Naive thymus-derived CD8-positive, alpha-beta T cell (primary cell): ENCODE measurements around the gene MTFP1. TPM values are rescaled to one million over a fixed set of nuclear protein-coding genes. Genes with fewer than 3 reads are reported as not detected.
"Not testable (repeated sequence)": the region's sequence is repeated elsewhere in the genome, so short reads cannot be mapped to it uniquely, and the experiment has no call there.

Experiments used
- ATAC-seq, 2 donors: fragments of 150-1000 bp; cut with Tn5 transposase in 1 of 2; sonication (Bioruptor Pico), chemical (Tn5 transposase) in 1 of 2; 1 replicate in 1 of 2; 2 replicates in 1 of 2; pipeline ENCODE4 v1.10.0; 2021; ENCODE audit warnings: mild to moderate bottlenecking in 2 of 2, moderate library complexity in 2 of 2
- POLR2A ChIA-PET: fragments of 350-600 bp; sonication (Branson Sonifier 250); formaldehyde crosslinking; loops from one replicate; lab custom pipeline; 2021; ENCODE audit warnings: antibody characterized with exemption; lab: Charles Lee
- DNase-seq, 10 donors: peaks; one replicate each; pipeline versions ENCODE4 v3.0.0 to v3.0.0-alpha.2; 2020 to 2022
- H3K27ac Mint-ChIP-seq, 10 donors: one replicate each; pipeline ENCODE4 v1.8.0; 2020 to 2022; ENCODE audit warnings: mild to moderate bottlenecking in 10 of 10, mixed read lengths in 10 of 10, moderate library complexity in 4 of 10, inconsistent platforms in 1 of 10
- H3K27me3 Mint-ChIP-seq, 5 donors: one replicate each; pipeline ENCODE4 v1.8.0; 2021 to 2022; ENCODE audit warnings: mixed read lengths in 5 of 5
- H3K36me3 Mint-ChIP-seq, 3 donors: one replicate each; pipeline ENCODE4 v1.8.0; 2020 to 2022; ENCODE audit warnings: mixed read lengths in 3 of 3, mild to moderate bottlenecking in 2 of 3, inconsistent platforms in 1 of 3
- H3K4me1 Mint-ChIP-seq, 4 donors: one replicate each; pipeline ENCODE4 v1.8.0; 2021 to 2022; ENCODE audit warnings: mixed read lengths in 4 of 4
- H3K4me3 Mint-ChIP-seq, 10 donors: one replicate each; pipeline ENCODE4 v1.8.0; 2020 to 2022; ENCODE audit warnings: mild to moderate bottlenecking in 10 of 10, mixed read lengths in 10 of 10, moderate library complexity in 6 of 10, inconsistent platforms in 1 of 10
- H3K9me3 Mint-ChIP-seq, 9 donors: one replicate each; pipeline ENCODE4 v1.8.0; 2020 to 2022; ENCODE audit warnings: mixed read lengths in 9 of 9, mild to moderate bottlenecking in 3 of 9, inconsistent platforms in 1 of 9, moderate library complexity in 1 of 9
- polyA plus RNA-seq, 3 donors: library from polyadenylated mRNA; unstranded; fragments of 300-500 nt; fragmentation: Illumina TruSeq; gene quantifications; one replicate each; pipeline ENCODE4 v1.2.3, GENCODE V29; 2021
- total RNA-seq, 8 experiments: library from RNA in 2 of 8; stranded (reverse) in 2 of 8; gene quantifications; one replicate each; pipeline ENCODE4 v1.2.3 and lab custom pipeline; 2021 to 2026

Gene MTFP1
- total and polyA plus RNA-seq, 5 experiments from 2014 or later = 15.8 to 53.5 (median 42.3) TPM

GRCh38 chr22:30441088-30441487 lies 15.5 kb downstream of the MTFP1 start:
- peak overlapping the region in 5 of 10 donors; percentile 2 to 76 (median 68) for H3K27ac Mint-ChIP-seq
- ATAC-seq (no peak), DNase-seq (no peak)
- H3K27me3 Mint-ChIP-seq = peaks cover 36 to 67% (median 40%) of the 10 kb centered on the region in 5 donors
- POLR2A ChIA-PET = no interaction called here
- H3K4me3 Mint-ChIP-seq = no peak overlapping the region
- peaks cover 9 to 22% (median 18%) of the 10 kb centered on the region in 4 donors for H3K4me1 Mint-ChIP-seq
- H3K9me3 Mint-ChIP-seq = peaks cover 0 to 22% (median 5%) of the 10 kb centered on the region in 9 donors
- H3K36me3 Mint-ChIP-seq = peaks cover 0 to 11% (median 7%) of the 10 kb centered on the region in 3 donors

DNA sequence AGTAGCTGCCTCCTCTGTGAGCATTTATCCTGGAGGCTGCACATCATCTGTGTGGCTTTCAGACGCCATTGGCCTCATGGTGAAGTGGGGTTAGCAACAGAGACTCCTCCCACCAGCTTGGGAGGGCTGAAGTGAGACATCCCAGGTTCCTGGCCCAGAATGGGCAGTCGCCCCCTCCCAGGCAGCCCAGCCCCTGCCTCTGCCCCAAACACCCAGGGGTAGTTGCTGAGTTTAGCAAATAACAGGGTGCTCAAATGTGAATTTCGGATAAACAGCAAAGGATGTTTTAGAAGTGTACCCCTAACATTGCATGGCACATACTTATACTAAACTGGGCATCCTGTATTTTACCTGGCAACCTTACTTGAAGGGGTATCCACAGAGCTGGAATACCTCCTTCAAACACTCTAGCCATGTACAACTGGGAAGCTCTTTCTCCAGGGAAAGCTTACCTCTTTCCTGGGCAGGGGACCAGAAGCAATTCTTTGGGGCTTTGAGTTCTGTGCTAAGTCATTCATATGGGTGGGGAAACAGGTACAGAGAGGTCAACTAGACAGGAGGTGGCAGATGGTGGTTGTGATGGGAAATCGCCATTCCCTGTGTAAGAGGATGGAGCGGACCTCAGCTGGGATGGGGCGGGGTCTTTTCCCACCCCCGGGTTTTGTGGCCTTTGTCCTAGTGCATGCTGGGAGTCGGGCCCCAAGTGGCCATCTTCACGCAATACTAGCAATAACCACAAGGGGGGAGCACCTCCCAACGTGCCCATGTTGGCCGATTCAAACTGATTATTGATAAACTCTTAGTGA lies 19.3 kb downstream of the MTFP1 start:
- H3K27ac Mint-ChIP-seq = peak overlapping the region in 3 of 10 donors; percentile 41 to 87 (median 59)
- ATAC-seq = peak; percentile 34 to 52
- peaks cover 7 to 21% (median 15%) of the 10 kb centered on the region in 4 donors for H3K4me1 Mint-ChIP-seq
- peaks cover 34 to 78% (median 48%) of the 10 kb centered on the region in 5 donors for H3K27me3 Mint-ChIP-seq
- H3K36me3 Mint-ChIP-seq = peaks cover 0 to 4% (median 2%) of the 10 kb centered on the region in 3 donors
- peaks cover 0 to 16% (median 3%) of the 10 kb centered on the region in 9 donors for H3K9me3 Mint-ChIP-seq
- POLR2A ChIA-PET = interaction anchor here (0.9 to 2.4 kb wide), 3 partner anchors 9 to 47 kb away, joined by 3 to 10 read pairs (median 6); no protein-coding TSS in a partner anchor
- H3K4me3 Mint-ChIP-seq = no peak overlapping the region
- peak in 5 of 10 donors; percentile 27 to 65 (median 49) for DNase-seq

- Mint-ChIP-seq H3K27ac (peak overlapping the region in 2 of 10 donors; percentile 14 to 87), H3K4me3 (no peak overlapping the region), H3K4me1 (peaks cover 7 to 21% (median 15%) of the 10 kb centered on the region in 4 donors), H3K36me3 (peaks cover 0 to 4% (median 2%) of the 10 kb centered on the region in 3 donors), H3K27me3 (peaks cover 31 to 78% (median 43%) of the 10 kb centered on the region in 5 donors), H3K9me3 (peaks cover 0 to 16% (median 3%) of the 10 kb centered on the region in 9 donors)
- DNase-seq = peak in 1 of 10 donors; percentile 40
- no peak for ATAC-seq
- POLR2A ChIA-PET = interaction anchor here (0.9 to 2.4 kb wide), 3 partner anchors 9 to 47 kb away, joined by 3 to 10 read pairs (median 6); no protein-coding TSS in a partner anchor
These were observed 20.0 kb downstream of the MTFP1 start for GRCh38 chr22:30445438-30446145.

DNA sequence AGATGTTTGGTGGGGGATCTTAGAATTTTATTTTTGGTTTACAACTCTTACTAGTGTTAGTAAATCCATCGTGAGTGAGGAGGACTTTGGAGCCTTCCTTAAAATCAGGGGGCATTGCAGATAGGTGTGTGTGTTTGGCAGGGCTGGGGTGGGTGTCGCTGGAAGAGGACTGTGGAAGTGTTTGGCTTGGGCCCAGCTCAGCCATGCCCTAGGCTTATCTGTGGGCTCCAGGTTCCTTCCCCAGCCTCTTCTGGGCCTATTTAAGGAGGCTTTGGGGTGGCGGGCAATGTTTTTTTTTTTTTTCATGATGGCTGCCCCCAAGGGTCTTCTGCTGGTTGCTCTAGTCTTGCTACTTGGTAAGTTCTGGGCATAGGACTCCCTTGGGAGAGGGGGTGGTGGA lies 22.1 kb downstream of the MTFP1 start:
- H3K9me3 Mint-ChIP-seq = peaks cover 0 to 8% (median 0%) of the 10 kb centered on the region in 9 donors
- peaks cover 19 to 86% (median 51%) of the 10 kb centered on the region in 5 donors for H3K27me3 Mint-ChIP-seq
- H3K4me1 Mint-ChIP-seq = peaks cover 5 to 10% (median 8%) of the 10 kb centered on the region in 4 donors
- ATAC-seq = no peak
- POLR2A ChIA-PET = interaction anchor here (0.6 to 1.2 kb wide), 2 partner anchors 9 to 843 kb away, joined by 3 to 4 read pairs; no protein-coding TSS in a partner anchor
- H3K27ac Mint-ChIP-seq = peak overlapping the region in 1 of 10 donors; percentile 28
- no peak for DNase-seq
- H3K36me3 Mint-ChIP-seq = peaks cover 0 to 2% (median 0%) of the 10 kb centered on the region in 3 donors
- H3K4me3 Mint-ChIP-seq = no peak overlapping the region

- H3K4me3 Mint-ChIP-seq, DNase-seq, H3K9me3 Mint-ChIP-seq, POLR2A ChIA-PET, H3K27ac Mint-ChIP-seq, H3K36me3 Mint-ChIP-seq, ATAC-seq, H3K4me1 Mint-ChIP-seq: not testable (repeated sequence)
- peaks cover 7 to 62% (median 32%) of the 10 kb centered on the region in 5 donors for H3K27me3 Mint-ChIP-seq
These were observed 25.9 kb downstream of the MTFP1 start for GRCh38 chr22:30451488-30451887.

DNA sequence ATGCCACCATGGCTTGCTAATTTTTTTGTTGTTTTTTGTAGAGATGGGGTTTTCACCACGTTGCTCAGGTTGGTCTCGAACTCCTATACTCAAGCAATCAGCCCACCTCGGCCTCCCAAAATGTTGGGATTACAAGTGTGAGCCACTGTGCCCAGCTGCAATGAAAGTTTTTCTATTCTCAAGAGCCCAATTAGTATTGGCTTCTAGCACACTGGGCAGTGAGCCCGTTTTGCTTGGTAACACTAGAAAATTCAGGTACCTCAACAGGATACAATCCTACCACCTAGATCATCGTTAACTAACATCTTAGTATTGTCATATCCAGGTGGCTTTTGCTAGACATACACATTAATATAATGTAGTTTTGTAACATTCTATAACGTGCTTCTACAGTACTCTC lies 27.3 kb downstream of the MTFP1 start:
- no peaks in the 10 kb centered on the region for H3K9me3 Mint-ChIP-seq
- H3K4me1 Mint-ChIP-seq = no peaks in the 10 kb centered on the region
- H3K27ac Mint-ChIP-seq = peak overlapping the region in 1 of 10 donors; percentile 9
- DNase-seq = no peak
- POLR2A ChIA-PET = no interaction called here
- no peak overlapping the region for H3K4me3 Mint-ChIP-seq
- no peaks in the 10 kb centered on the region for H3K36me3 Mint-ChIP-seq
- ATAC-seq = no peak
- H3K27me3 Mint-ChIP-seq = peaks cover 6 to 62% (median 32%) of the 10 kb centered on the region in 5 donors

GRCh38 chr22:30453731-30454510 lies 28.4 kb downstream of the MTFP1 start:
- no peaks in the 10 kb centered on the region for H3K36me3 Mint-ChIP-seq
- POLR2A ChIA-PET = interaction anchor here (0.6 kb wide), 1 partner anchor 44 kb away, joined by 3 read pairs; no protein-coding TSS in a partner anchor
- no peaks in the 10 kb centered on the region for H3K9me3 Mint-ChIP-seq
- peak in 1 of 10 donors; percentile 43 for DNase-seq
- no peak overlapping the region for H3K4me3 Mint-ChIP-seq
- peaks cover 6 to 53% (median 29%) of the 10 kb centered on the region in 5 donors for H3K27me3 Mint-ChIP-seq
- no peak overlapping the region for H3K27ac Mint-ChIP-seq
- ATAC-seq = peak in 1 of 2 donors; percentile 42
- H3K4me1 Mint-ChIP-seq = no peaks in the 10 kb centered on the region

GRCh38 chr22:30455075-30455840 lies 29.7 kb downstream of the MTFP1 start:
- Mint-ChIP-seq H3K27me3 (peaks cover 10 to 41% (median 33%) of the 10 kb centered on the region in 5 donors), H3K27ac (no peak overlapping the region), H3K4me3 (no peak overlapping the region), H3K36me3 (no peaks in the 10 kb centered on the region), H3K4me1 (no peaks in the 10 kb centered on the region), H3K9me3 (no peaks in the 10 kb centered on the region)
- DNase-seq (no peak), ATAC-seq (peak in 1 of 2 donors; percentile 15)
- POLR2A ChIA-PET = interaction anchor here (0.6 kb wide), 1 partner anchor 14 kb away, joined by 3 read pairs; no protein-coding TSS in a partner anchor

DNA sequence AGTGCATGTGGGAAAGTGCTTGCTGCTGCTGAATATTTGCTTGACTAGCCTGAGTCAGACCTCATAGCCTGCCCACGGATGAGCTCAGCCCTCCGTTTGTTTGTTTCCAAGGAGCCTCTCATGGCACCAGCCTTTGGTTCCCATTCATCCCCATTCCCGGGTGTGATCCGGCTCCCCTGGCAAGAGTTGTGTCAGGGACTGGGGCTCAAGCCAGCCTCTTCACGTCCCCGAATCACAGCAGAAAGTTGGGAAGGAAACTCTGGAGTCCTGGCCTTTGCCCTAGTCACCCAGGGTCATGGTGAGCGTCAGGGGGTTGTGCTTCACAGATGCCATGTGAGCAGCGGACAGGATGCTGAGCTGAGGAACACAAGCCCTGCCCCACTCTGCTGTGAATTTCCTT lies 32.4 kb downstream of the MTFP1 start:
- DNase-seq (no peak), ATAC-seq (no peak)
- no peak overlapping the region for H3K27ac Mint-ChIP-seq
- no peaks in the 10 kb centered on the region for H3K36me3 Mint-ChIP-seq
- POLR2A ChIA-PET = no interaction called here
- H3K4me1 Mint-ChIP-seq = no peaks in the 10 kb centered on the region
- peaks cover 12 to 40% (median 22%) of the 10 kb centered on the region in 5 donors for H3K27me3 Mint-ChIP-seq
- H3K4me3 Mint-ChIP-seq = no peak overlapping the region
- H3K9me3 Mint-ChIP-seq = no peaks in the 10 kb centered on the region

- Mint-ChIP-seq H3K4me1 (no peaks in the 10 kb centered on the region), H3K27ac (no peak overlapping the region), H3K27me3 (peaks cover 14 to 40% (median 27%) of the 10 kb centered on the region in 5 donors), H3K4me3 (no peak overlapping the region), H3K36me3 (no peaks in the 10 kb centered on the region), H3K9me3 (peaks cover 0 to under 1% (median 0%) of the 10 kb centered on the region in 9 donors)
- DNase-seq (peak in 1 of 10 donors; percentile 10), ATAC-seq (peak in 1 of 2 donors; percentile 62)
- POLR2A ChIA-PET = no interaction called here
These were observed 33.8 kb downstream of the MTFP1 start for GRCh38 chr22:30459181-30460052.
